WI38 (cell line): ENCODE data around the gene PRRT3.

Experiments used
- H3K4me3 ChIP-seq: 2 replicates; pipeline ENCODE4 v1.5.1; 2011; ENCODE audit warnings: low read depth, mild to moderate bottlenecking, control low read depth, low read length
- TF ChIP-seq, protein P1 (sequence below): IDR thresholded peaks from 2 replicates; pipeline ENCODE4 v1.5.1; 2012; ENCODE audit warnings: low read depth, mild to moderate bottlenecking, control low read depth, low read length

The PRRT3 gene

DNA sequence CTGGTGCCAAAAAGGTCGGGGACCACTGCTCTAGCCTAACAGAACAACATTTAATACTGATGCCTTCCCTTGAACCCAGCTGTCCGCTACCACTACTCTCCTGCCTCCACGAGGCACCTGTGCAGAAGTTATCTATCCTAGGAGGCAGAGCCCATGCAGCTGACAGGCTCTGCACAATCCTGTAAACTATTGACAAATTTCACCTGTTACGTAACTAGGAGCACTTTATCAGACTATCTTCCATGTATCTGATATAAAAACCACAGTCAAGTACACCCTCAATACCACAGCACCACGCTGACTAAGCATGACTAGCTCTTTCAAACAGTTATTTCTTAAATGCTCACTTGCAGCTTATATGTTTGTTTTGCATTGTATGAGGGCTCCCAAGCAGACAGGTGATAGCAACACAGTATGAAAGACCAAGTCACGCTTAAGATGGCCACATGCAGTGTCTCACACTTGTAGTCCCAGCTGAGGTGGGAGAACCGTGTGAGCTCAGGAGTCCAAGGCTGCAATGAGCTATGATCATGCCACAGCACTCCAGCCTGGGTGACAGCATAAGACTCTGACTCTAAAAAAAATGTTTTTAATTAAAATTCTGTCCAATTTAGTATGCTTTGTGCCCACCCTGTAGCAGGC, 39.8 kb downstream of the PRRT3 start:
- no peak overlapping the region for H3K4me3 ChIP-seq
- TF ChIP-seq, protein P1, sequence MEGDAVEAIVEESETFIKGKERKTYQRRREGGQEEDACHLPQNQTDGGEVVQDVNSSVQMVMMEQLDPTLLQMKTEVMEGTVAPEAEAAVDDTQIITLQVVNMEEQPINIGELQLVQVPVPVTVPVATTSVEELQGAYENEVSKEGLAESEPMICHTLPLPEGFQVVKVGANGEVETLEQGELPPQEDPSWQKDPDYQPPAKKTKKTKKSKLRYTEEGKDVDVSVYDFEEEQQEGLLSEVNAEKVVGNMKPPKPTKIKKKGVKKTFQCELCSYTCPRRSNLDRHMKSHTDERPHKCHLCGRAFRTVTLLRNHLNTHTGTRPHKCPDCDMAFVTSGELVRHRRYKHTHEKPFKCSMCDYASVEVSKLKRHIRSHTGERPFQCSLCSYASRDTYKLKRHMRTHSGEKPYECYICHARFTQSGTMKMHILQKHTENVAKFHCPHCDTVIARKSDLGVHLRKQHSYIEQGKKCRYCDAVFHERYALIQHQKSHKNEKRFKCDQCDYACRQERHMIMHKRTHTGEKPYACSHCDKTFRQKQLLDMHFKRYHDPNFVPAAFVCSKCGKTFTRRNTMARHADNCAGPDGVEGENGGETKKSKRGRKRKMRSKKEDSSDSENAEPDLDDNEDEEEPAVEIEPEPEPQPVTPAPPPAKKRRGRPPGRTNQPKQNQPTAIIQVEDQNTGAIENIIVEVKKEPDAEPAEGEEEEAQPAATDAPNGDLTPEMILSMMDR, result no peak

- H3K4me3 ChIP-seq, result no peak overlapping the region
- TF ChIP-seq, protein P1, result no peak
These were observed 40.3 kb downstream of the PRRT3 start for GRCh38 chr3:9911863-9912262.

DNA sequence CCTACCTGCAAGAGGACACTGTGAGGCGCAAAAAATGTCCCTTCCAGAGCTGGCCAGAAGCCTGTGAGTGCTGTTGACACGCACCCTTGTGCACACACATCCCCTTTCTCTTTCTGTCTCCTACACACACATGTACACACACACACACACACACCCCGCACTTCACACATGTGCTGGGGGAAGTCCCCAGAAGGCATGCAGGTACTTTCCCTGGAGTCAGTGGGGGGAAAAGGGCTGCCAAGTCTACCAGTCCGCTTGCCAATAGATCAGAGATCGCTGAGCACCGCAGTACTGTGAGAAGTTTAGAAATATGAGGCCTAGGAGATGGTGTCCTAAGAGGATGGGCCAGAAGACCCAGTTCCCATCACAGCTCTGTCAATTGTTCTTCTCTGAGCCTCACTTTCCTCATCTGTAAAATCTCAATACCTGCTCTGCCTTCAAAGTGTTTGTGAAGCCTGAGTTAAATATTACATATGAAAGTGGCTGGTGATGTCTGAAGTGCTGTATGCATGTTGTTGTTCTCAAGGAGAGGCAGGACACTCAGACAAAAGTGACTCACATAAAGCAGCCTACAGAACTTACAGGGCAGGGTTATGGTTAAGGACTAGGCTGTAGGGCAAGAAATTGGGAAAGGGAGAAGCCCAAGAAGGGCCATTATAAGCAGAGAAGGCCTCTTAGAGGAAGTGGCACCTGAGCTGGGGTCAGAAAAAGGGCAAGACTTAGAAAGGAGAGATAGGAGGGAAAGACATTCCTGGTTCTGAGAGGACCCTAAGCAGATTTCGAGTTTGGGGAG, 42.8 kb downstream of the PRRT3 start:
- no peak overlapping the region for H3K4me3 ChIP-seq
- TF ChIP-seq, protein P1, result no peak

DNA sequence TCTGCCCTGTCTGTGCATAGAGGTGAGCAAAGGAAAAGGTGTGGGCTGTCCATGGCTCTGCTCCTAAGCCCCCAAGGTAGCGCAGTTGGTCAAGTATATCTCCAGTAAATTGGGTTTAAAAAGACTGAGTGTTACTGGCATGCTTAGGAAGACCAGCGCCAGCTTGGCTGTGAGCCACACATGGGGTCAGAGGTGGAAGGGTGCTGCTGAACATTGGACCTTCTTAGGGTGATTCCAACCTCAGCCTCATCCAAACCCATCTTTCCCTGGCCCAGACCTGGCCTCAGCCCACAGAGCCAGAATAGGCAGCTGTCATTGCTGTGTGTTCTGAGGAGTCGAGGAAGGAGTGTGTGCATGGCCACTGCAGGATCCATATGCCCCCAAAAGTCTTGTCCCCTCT, 43.9 kb downstream of the PRRT3 start:
- TF ChIP-seq, protein P1, result no peak
- no peak overlapping the region for H3K4me3 ChIP-seq

DNA sequence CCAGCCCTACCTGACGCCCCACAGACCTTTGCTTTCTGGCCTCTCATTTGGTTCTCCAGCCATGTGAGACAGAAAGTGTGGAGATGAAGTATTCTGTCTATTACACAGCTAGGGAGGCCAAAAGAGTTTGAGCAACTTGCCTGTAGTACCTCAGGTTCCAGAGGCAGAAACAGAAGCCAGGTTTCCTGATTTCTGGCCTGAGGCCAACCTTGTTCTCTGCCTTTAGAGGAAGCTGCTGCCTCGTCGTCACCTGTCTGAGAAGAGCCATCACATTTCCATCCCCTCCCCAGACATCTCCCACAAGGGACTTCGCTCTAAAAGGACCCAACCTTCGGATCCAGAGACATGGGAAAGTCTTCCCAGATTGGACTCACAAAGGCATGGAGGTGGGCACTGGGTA, 45.7 kb downstream of the PRRT3 start:
- H3K4me3 ChIP-seq, result no peak overlapping the region
- TF ChIP-seq, protein P1, result no peak

DNA sequence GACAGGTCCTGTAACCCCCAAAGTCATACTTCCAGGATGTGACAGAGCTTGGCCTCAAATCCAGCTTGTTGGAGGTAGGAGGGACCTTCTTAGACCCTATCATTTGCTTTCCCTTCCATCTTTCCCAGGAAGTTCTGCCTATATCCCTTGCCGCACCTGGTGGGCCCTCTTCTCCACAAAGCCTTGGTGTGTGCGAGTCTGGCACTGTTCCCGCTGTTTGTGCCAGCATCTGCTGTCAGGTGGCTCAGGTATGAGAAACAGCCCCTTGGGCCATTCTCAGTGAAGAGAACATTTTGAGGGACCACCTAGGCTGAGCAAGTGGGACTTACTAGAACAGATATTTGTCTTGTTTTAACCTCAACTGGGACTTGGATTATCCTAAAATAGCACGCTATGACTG, 48.3 kb downstream of the PRRT3 start:
- TF ChIP-seq, protein P1, result no peak

GRCh38 chr3:9903238-9903624, 49.0 kb downstream of the PRRT3 start:
- TF ChIP-seq, protein P1, result no peak
- peak overlapping the region; percentile 57 for H3K4me3 ChIP-seq

More for the DNA sequence above, 48.3 kb downstream of the PRRT3 start:
- no peak overlapping the region for H3K4me3 ChIP-seq
